ENCODE results near the gene DEFB116. TPM values are rescaled to one million over a fixed set of nuclear protein-coding genes. Genes with fewer than 3 reads are reported as not detected.
"Not testable (repeated sequence)": the region's sequence is repeated elsewhere in the genome, so short reads cannot be mapped to it uniquely, and the experiment has no call there.

The DEFB116 gene
- total and polyA plus RNA-seq, 2 donors from 2014 or later: not detected

GRCh38 chr20:31330893-31331292, 22.5 kb upstream of the DEFB116 start:
- Histone ChIP-seq H3K36me3 (ENCODE audit: control insufficient read depth in 2 of 3, insufficient read depth in 3 of 3, low read length in 3 of 3) (no peaks in the 10 kb centered on the region), H3K9ac (ENCODE audit: low read length in 3 of 3) (no peak overlapping the region), H3K4me1 (ENCODE audit: control insufficient read depth in 2 of 3, insufficient read depth in 2 of 3, low read depth in 1 of 3, low read length in 3 of 3) (no peaks in the 10 kb centered on the region), H3K27me3 (ENCODE audit: control insufficient read depth, insufficient read depth, low read length) (no peaks in the 10 kb centered on the region), H3K9me3 (ENCODE audit: control insufficient read depth in 2 of 3, insufficient read depth in 1 of 3, low read length in 3 of 3) (peaks cover 0 to 2% (median 0%) of the 10 kb centered on the region in 3 donors), H3K4me3 (ENCODE audit: low read length in 3 of 3) (no peak overlapping the region), H3K27ac (ENCODE audit: low read depth in 2 of 2, low read length in 2 of 2) (no peak overlapping the region)
- intact Hi-C loops (cut with DNase I): no loop called here
- FAIRE-seq: no peak
- no peak for DNase-seq
- TF ChIP-seq CTCF (IDR thresholded peaks at IDR 0.05; ENCODE audit: borderline replicate concordance, extremely low read depth, insufficient read depth): no peak

GRCh38 chr20:31322504-31322903, 14.1 kb upstream of the DEFB116 start:
- Histone ChIP-seq H3K27ac (ENCODE audit: low read depth in 2 of 2, low read length in 2 of 2) (no peak overlapping the region), H3K9me3 (ENCODE audit: control insufficient read depth in 2 of 3, insufficient read depth in 1 of 3, low read length in 3 of 3) (peaks cover 0 to 6% (median 2%) of the 10 kb centered on the region in 3 donors), H3K9ac (ENCODE audit: low read length in 3 of 3) (no peak overlapping the region), H3K4me3 (ENCODE audit: low read length in 3 of 3) (no peak overlapping the region), H3K4me1 (ENCODE audit: control insufficient read depth in 2 of 3, insufficient read depth in 2 of 3, low read depth in 1 of 3, low read length in 3 of 3) (no peaks in the 10 kb centered on the region), H3K27me3 (ENCODE audit: control insufficient read depth, insufficient read depth, low read length) (no peaks in the 10 kb centered on the region), H3K36me3 (ENCODE audit: control insufficient read depth in 2 of 3, insufficient read depth in 3 of 3, low read length in 3 of 3) (no peaks in the 10 kb centered on the region)
- no peak for FAIRE-seq
- DNase-seq: no peak
- no peak for TF ChIP-seq CTCF (IDR thresholded peaks at IDR 0.05; ENCODE audit: borderline replicate concordance, extremely low read depth, insufficient read depth)
- intact Hi-C loops (cut with DNase I): no loop called here

GRCh38 chr20:31284964-31285363, 23.4 kb downstream of the DEFB116 start:
- DNase-seq; H3K4me3 ChIP-seq (ENCODE audit: low read length in 3 of 3); H3K27me3 ChIP-seq (ENCODE audit: control insufficient read depth, insufficient read depth, low read length); H3K36me3 ChIP-seq (ENCODE audit: control insufficient read depth in 2 of 3, insufficient read depth in 3 of 3, low read length in 3 of 3); H3K9ac ChIP-seq (ENCODE audit: low read length in 3 of 3); H3K4me1 ChIP-seq (ENCODE audit: control insufficient read depth in 2 of 3, insufficient read depth in 2 of 3, low read depth in 1 of 3, low read length in 3 of 3); H3K9me3 ChIP-seq (ENCODE audit: control insufficient read depth in 2 of 3, insufficient read depth in 1 of 3, low read length in 3 of 3); H3K27ac ChIP-seq (ENCODE audit: low read depth in 2 of 2, low read length in 2 of 2); FAIRE-seq; intact Hi-C loops (cut with DNase I): not testable (repeated sequence)

GRCh38 chr20:31278178-31278577, 30.2 kb downstream of the DEFB116 start:
- TF ChIP-seq CTCF (IDR thresholded peaks at IDR 0.05; ENCODE audit: borderline replicate concordance, extremely low read depth, insufficient read depth): no peak
- DNase-seq (no peak), FAIRE-seq (no peak)
- intact Hi-C loops (cut with DNase I): no loop called here
- Histone ChIP-seq H3K9me3 (ENCODE audit: control insufficient read depth in 2 of 3, insufficient read depth in 1 of 3, low read length in 3 of 3) (peaks cover 0 to 3% (median 0%) of the 10 kb centered on the region in 3 donors), H3K9ac (ENCODE audit: low read length in 3 of 3) (no peak overlapping the region), H3K27me3 (ENCODE audit: control insufficient read depth, insufficient read depth, low read length) (no peaks in the 10 kb centered on the region), H3K4me1 (ENCODE audit: control insufficient read depth in 2 of 3, insufficient read depth in 2 of 3, low read depth in 1 of 3, low read length in 3 of 3) (no peaks in the 10 kb centered on the region), H3K36me3 (ENCODE audit: control insufficient read depth in 2 of 3, insufficient read depth in 3 of 3, low read length in 3 of 3) (no peaks in the 10 kb centered on the region), H3K4me3 (ENCODE audit: low read length in 3 of 3) (no peak overlapping the region), H3K27ac (ENCODE audit: low read depth in 2 of 2, low read length in 2 of 2) (no peak overlapping the region)
